ENCODE measurements around the gene CHRM4. TPM values are rescaled to one million over a fixed set of nuclear protein-coding genes. Genes with fewer than 3 reads are reported as not detected.

Gene CHRM4
- total RNA-seq, 2 donors from 2014 or later, result not detected

- DNase-seq (no peak), ATAC-seq (no peak)
- intact Hi-C loops (cut with DNase I), result no loop called here
- Histone ChIP-seq H3K36me3 (replicated peaks in 1 of 2; ENCODE audit: insufficient read depth in 1 of 2, low read depth in 2 of 2) (peaks cover 0 to 21% of the 10 kb centered on the region in 2 donors), H3K27ac (no peak overlapping the region), H3K27me3 (no peaks in the 10 kb centered on the region), H3K4me3 (no peak overlapping the region), H3K9me3 (no peaks in the 10 kb centered on the region), H3K4me1 (no peaks in the 10 kb centered on the region)
- TF ChIP-seq POLR2A (IDR thresholded peaks at IDR 0.05) (no peak), CTCF (IDR thresholded peaks at IDR 0.05) (no peak)
- 93% methylated on average over 6 of the region's 6 CpGs; no CpG with 5 or more reads in 1 of the 2 donors for WGBS, 2 donors
Observed at GRCh38 chr11:46408407-46408986, 16.9 kb upstream of the CHRM4 start.

GRCh38 chr11:46407635-46408034 is 16.1 kb upstream of the CHRM4 start:
- no peaks in the 10 kb centered on the region for H3K27me3 ChIP-seq
- ATAC-seq, result no peak
- WGBS, 2 donors, result 85 to 87% methylated on average over 10 of the region's 10 CpGs
- TF ChIP-seq CTCF (IDR thresholded peaks at IDR 0.05) (no peak), POLR2A (IDR thresholded peaks at IDR 0.05) (no peak)
- no peak for DNase-seq
- H3K4me1 ChIP-seq, result no peaks in the 10 kb centered on the region
- H3K36me3 ChIP-seq (replicated peaks in 1 of 2; ENCODE audit: insufficient read depth in 1 of 2, low read depth in 2 of 2), result peaks cover 0 to 21% of the 10 kb centered on the region in 2 donors
- no peak overlapping the region for H3K4me3 ChIP-seq
- no peak overlapping the region for H3K27ac ChIP-seq
- intact Hi-C loops (cut with DNase I), result no loop called here
- no peaks in the 10 kb centered on the region for H3K9me3 ChIP-seq

DNA sequence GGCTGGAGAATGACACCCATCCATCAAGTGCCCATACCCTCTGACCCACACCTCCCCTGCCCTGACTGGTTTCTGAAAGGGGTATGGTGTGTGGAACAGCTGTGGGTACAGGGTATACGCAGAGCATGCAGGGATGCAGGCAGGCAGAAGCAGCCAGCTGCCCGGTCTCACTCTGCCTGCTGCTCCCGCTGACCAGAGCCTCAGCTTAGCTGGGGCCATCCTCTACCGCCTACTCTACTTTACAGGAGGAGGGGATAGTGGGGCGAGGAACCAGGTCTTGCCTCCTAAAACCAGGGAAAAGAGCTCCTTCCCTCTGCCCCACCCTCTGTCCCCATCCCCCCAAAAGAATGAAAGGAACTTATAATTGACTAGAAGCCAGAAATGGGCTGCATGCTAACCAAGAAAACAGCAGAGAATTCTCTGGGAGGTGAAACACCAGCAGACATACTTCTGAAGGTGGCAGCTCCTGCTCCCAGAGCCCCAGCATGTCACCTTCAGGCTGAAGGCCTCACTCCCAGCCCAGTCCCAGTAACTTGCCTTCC is 13.0 kb upstream of the CHRM4 start:
- no peaks in the 10 kb centered on the region for H3K9me3 ChIP-seq
- H3K27ac ChIP-seq, result no peak overlapping the region
- intact Hi-C loops (cut with DNase I), result no loop called here
- WGBS, 2 donors, result 93 to 95% methylated on average over 5 of the region's 5 CpGs
- TF ChIP-seq POLR2A (IDR thresholded peaks at IDR 0.05) (no peak), CTCF (IDR thresholded peaks at IDR 0.05) (no peak)
- ATAC-seq (no peak), DNase-seq (no peak)
- no peaks in the 10 kb centered on the region for H3K4me1 ChIP-seq
- H3K27me3 ChIP-seq, result no peaks in the 10 kb centered on the region
- H3K36me3 ChIP-seq (replicated peaks in 1 of 2; ENCODE audit: insufficient read depth in 1 of 2, low read depth in 2 of 2), result peaks cover 0 to 21% of the 10 kb centered on the region in 2 donors
- H3K4me3 ChIP-seq, result no peak overlapping the region

- no peak for DNase-seq
- H3K4me3 ChIP-seq, result no peak overlapping the region
- no peak for TF ChIP-seq POLR2A (IDR thresholded peaks at IDR 0.05)
- no peak for TF ChIP-seq CTCF (IDR thresholded peaks at IDR 0.05)
- intact Hi-C loops (cut with DNase I), result no loop called here
- H3K36me3 ChIP-seq (replicated peaks in 1 of 2; ENCODE audit: insufficient read depth in 1 of 2, low read depth in 2 of 2), result peaks cover 0 to 10% of the 10 kb centered on the region in 2 donors
- no peaks in the 10 kb centered on the region for H3K27me3 ChIP-seq
- no peaks in the 10 kb centered on the region for H3K4me1 ChIP-seq
- no peak for ATAC-seq
- no peak overlapping the region for H3K27ac ChIP-seq
- 82 to 93% methylated on average over 4 to 6 of the region's 6 CpGs for WGBS, 2 donors
- no peaks in the 10 kb centered on the region for H3K9me3 ChIP-seq
Observed at GRCh38 chr11:46402957-46403902, 11.7 kb upstream of the CHRM4 start.

Data from body of pancreas (tissue), 4 donors.